Fibroblast of upper back skin (primary cell): ENCODE results near the gene PPARG.
"Not testable (repeated sequence)": the region's sequence is repeated elsewhere in the genome, so short reads cannot be mapped to it uniquely, and the experiment has no call there.

Experiments
- DNase-seq: peaks from one replicate; pipeline ENCODE4 v3.0.0-alpha.2; 2013

PPARG gene

GRCh38 chr3:12465836-12466225, 177.0 kb downstream of the PPARG start:
- DNase-seq, result no peak

- no peak for DNase-seq
These were observed 178.9 kb downstream of the PPARG start for GRCh38 chr3:12467746-12468145.

- no peak for DNase-seq
These were observed 179.4 kb downstream of the PPARG start for GRCh38 chr3:12468276-12468675.

- no peak for DNase-seq
These were observed 179.9 kb downstream of the PPARG start for GRCh38 chr3:12468757-12469156.

GRCh38 chr3:12469222-12469621, 180.4 kb downstream of the PPARG start:
- not testable (repeated sequence) for DNase-seq

- peak; percentile 57 for DNase-seq
These were observed 181.2 kb downstream of the PPARG start for GRCh38 chr3:12470111-12470510.

- no peak for DNase-seq
These were observed 181.8 kb downstream of the PPARG start for GRCh38 chr3:12470680-12471079.

GRCh38 chr3:12471241-12471640, 182.4 kb downstream of the PPARG start:
- no peak for DNase-seq

GRCh38 chr3:12472000-12472610, 183.2 kb downstream of the PPARG start:
- DNase-seq, result peak; percentile 36

GRCh38 chr3:12472796-12473195, 183.9 kb downstream of the PPARG start:
- DNase-seq, result no peak

GRCh38 chr3:12473511-12473910, 184.6 kb downstream of the PPARG start:
- peak; percentile 67 for DNase-seq

GRCh38 chr3:12476238-12476897, 187.5 kb downstream of the PPARG start:
- peak; percentile 66 for DNase-seq

- no peak for DNase-seq
These were observed 188.4 kb downstream of the PPARG start for GRCh38 chr3:12477256-12477655.

- DNase-seq, result no peak
These were observed 189.5 kb downstream of the PPARG start for GRCh38 chr3:12478326-12478725.

- not testable (repeated sequence) for DNase-seq
These were observed 190.3 kb downstream of the PPARG start for GRCh38 chr3:12479198-12479597.

- DNase-seq, result peak; percentile 40
These were observed 191.1 kb downstream of the PPARG start for GRCh38 chr3:12479919-12480427.

GRCh38 chr3:12483410-12483809, 194.5 kb downstream of the PPARG start:
- peak; percentile 32 for DNase-seq

GRCh38 chr3:12483872-12484197, 195.0 kb downstream of the PPARG start:
- no peak for DNase-seq
